GM23338 (cell line): Measurements from ENCODE around the gene INPP5D. TPM values are rescaled to one million over a fixed set of nuclear protein-coding genes. Genes with fewer than 3 reads are reported as not detected.

Experiments
- CREB1 ChIP-seq: fragments of 250-450 bp; sonication (Bioruptor Pico); IDR thresholded peaks from 2 replicates; pipeline ENCODE4 v1.5.0; 2020; ENCODE audit warnings: low read depth, mild to moderate bottlenecking, moderate library complexity
- CTCF ChIP-seq, 2 experiments: fragments of 200-600 bp in 1 of 2; sonication (generic) in 1 of 2; conservative IDR thresholded peaks; 2 replicates each; pipeline versions ENCODE4 v1.5.1 to v1.6.1; 2016 to 2017; ENCODE audit warnings: antibody characterized with exemption in 2 of 2, low read depth in 2 of 2, mild to moderate bottlenecking in 2 of 2, moderate library complexity in 1 of 2
- EZH2 ChIP-seq: fragments of 200-600 bp; sonication (generic); IDR thresholded peaks from one replicate; pipeline ENCODE4 v1.8.0; 2017; ENCODE audit warnings: antibody characterized with exemption, mild to moderate bottlenecking, low read depth; ENCODE audit not compliant: unreplicated experiment
- JUNB ChIP-seq: IDR thresholded peaks from one replicate; pipeline ENCODE4 v1.6.1; 2016; ENCODE audit warnings: antibody characterized with exemption; ENCODE audit not compliant: unreplicated experiment
- POLR2AphosphoS5 ChIP-seq: IDR thresholded peaks from 2 replicates; pipeline ENCODE4 v1.6.1; 2016; ENCODE audit warnings: antibody characterized with exemption, low read depth
- STAT1 ChIP-seq: IDR thresholded peaks from one replicate; pipeline ENCODE4 v1.6.1; 2016; ENCODE audit warnings: antibody characterized with exemption; ENCODE audit not compliant: unreplicated experiment
- ZNF114 ChIP-seq: fragments of 250-450 bp; sonication (Bioruptor Pico); IDR thresholded peaks from 2 replicates; pipeline ENCODE4 v1.5.0; 2020; ENCODE audit warnings: mild to moderate bottlenecking, moderate library complexity
- ZNF331 ChIP-seq: fragments of 250-450 bp; sonication (Bioruptor Pico); IDR thresholded peaks from 2 replicates; pipeline ENCODE4 v1.5.0; 2020; ENCODE audit warnings: low read depth, mild to moderate bottlenecking, moderate library complexity
- ZNF462 ChIP-seq: fragments of 250-450 bp; sonication (Bioruptor Pico); IDR thresholded peaks from 2 replicates; pipeline ENCODE4 v1.5.0; 2020; ENCODE audit warnings: mild to moderate bottlenecking, moderate library complexity
- polyA plus RNA-seq: library from polyadenylated mRNA; unstranded; fragments of >200 nt; fragmentation: Nextera tagmentation; extraction: Ambion mirVana; gene quantifications from 2 replicates; pipeline ENCODE4 v1.2.1, GENCODE V29; 2016
- total RNA-seq: library from RNA; depleted of rRNA; stranded (reverse); fragments of >200 nt; shearing (Covaris generic); gene quantifications from 2 replicates; pipeline ENCODE4 v1.2.3, GENCODE V29; 2014

Gene INPP5D
- total and polyA plus RNA-seq, 2 experiments from 2014 or later, result 6.6 to 8.3 TPM

GRCh38 chr2:233204286-233204936, 144.3 kb downstream of the INPP5D start (continued):
- TF ChIP-seq ZNF462 (CRISPR knock-in tag), result no peak
- TF ChIP-seq JUNB, result no peak
- TF ChIP-seq EZH2, result no peak
- no peak for TF ChIP-seq STAT1
- TF ChIP-seq CREB1 (CRISPR knock-in tag), result no peak
- no peak for TF ChIP-seq POLR2AphosphoS5
- TF ChIP-seq ZNF331 (CRISPR knock-in tag), result no peak
- TF ChIP-seq CTCF (conservative IDR thresholded peaks at IDR 0.05; ENCODE audit: low read depth in 2 of 2), result no peak
- TF ChIP-seq ZNF114, result no peak
